Pancreas (tissue), 10 donors: ENCODE measurements around the gene LIMS1. TPM values are rescaled to one million over a fixed set of nuclear protein-coding genes. Genes with fewer than 3 reads are reported as not detected.
A peak's percentile ranks its signal among the peaks of the same experiment; 100 is the strongest.
"Not testable (repeated sequence)": the region's sequence is repeated elsewhere in the genome, so short reads cannot be mapped to it uniquely, and the experiment has no call there.

Experiments used
- ATAC-seq, 4 donors: fragments of 200-7000 bp; cut with Tn5 transposase; one replicate each; pipeline versions ENCODE4 v1.8.0 to v1.9.1; 2020; ENCODE audit warnings: mild to moderate bottlenecking in 4 of 4, moderate library complexity in 4 of 4
- DNase-seq, 6 donors: peaks; one replicate each; pipeline ENCODE4 v3.0.0-alpha.2; 2020
- FAIRE-seq: peaks from 2 replicates; lab custom pipeline; 2012; peaks lifted over from hg19 to GRCh38; lab: Jason Lieb, UNC
- H3K27ac ChIP-seq, 4 donors: fragments of 200-600 bp; sonication (generic); 1 replicate in 3 of 4; 2 replicates in 1 of 4; pipeline versions ENCODE4 v1.5.0 to v1.8.0; 2020
- H3K27me3 ChIP-seq, 4 donors: fragments of 200-600 bp; one replicate each; pipeline ENCODE4 v1.8.0; 2021
- H3K36me3 ChIP-seq, 3 donors: fragments of 200-600 bp; sonication (generic) in 1 of 3; one replicate each; pipeline versions ENCODE4 v1.5.0 to v1.8.0; 2020 to 2021
- H3K4me1 ChIP-seq, 3 donors: fragments of 200-600 bp; one replicate each; pipeline ENCODE4 v1.8.0; 2021
- H3K4me3 ChIP-seq, 4 donors: fragments of 200-600 bp; sonication (generic) in 2 of 4; one replicate each; pipeline versions ENCODE4 v1.5.0 to v1.8.0; 2020 to 2021
- H3K9me3 ChIP-seq, 4 donors: fragments of 200-600 bp; one replicate each; pipeline ENCODE4 v1.8.0; 2021
- CTCF ChIP-seq, 4 donors: fragments of 200-600 bp; sonication (generic) in 3 of 4; IDR thresholded peaks; one replicate each; pipeline versions ENCODE4 v1.5.0 to v1.8.0; 2021; ENCODE audit warnings: antibody characterized with exemption in 4 of 4
- WGBS, 2 donors: extraction: QIAGEN DNeasy Blood & Tissue Kit; methylation state at CpG; one replicate each; pipeline ENCODE4 v1.1.7; 2013; 5-methylcytosine and 5-hydroxymethylcytosine counted together
- intact Hi-C, 3 donors: fragments of 100-400 bp; cut with DNase I; formaldehyde crosslinking; loops; one replicate each; pipeline versions ENCODE4 v1.11.1 to v1.14.2; 2022
- polyA plus RNA-seq, 2 donors: library from polyadenylated mRNA; stranded (reverse); fragments of 200-250 nt; gene quantifications; one replicate each; pipeline ENCODE4 v1.2.3, GENCODE V29; 2013
- total RNA-seq, 6 donors: library from RNA; stranded (reverse); fragmentation: NEBNext Ultra II Directional in 4 of 6; extraction: Animal tissue kit (Norgen Biotek cat#: 25700) in 4 of 6; gene quantifications; one replicate each; pipeline versions ENCODE4 v1.2.1 to v1.2.4, GENCODE V29; 2021 to 2023
- donor health status: healthy with polysubstance abuse.
- donor health status: DM: no; HTN: no; CAD: no; lungs with moderate emphysema.
- donor health status: DM: no; HTN: no; CAD: no.
- donor health status: control.
- donor health status: control.
- donor health status: Bipolar disorder and iron deficiency.
- donor health status: DM: yes; HTN: yes; CAD: no.
- donor health status: DM: no; HTN: no; CAD: no.
- donor health status: DM: no; HTN: no; CAD: no.
- donor health status: DM: yes; HTN: yes; CAD: no.

LIMS1 gene
- total and polyA plus RNA-seq, 8 donors: 7.9 to 45.7 (median 17.4) TPM

GRCh38 chr2:108555572-108555971, 21.3 kb downstream of the LIMS1 start:
- H3K4me1 ChIP-seq: peaks cover 5 to 14% (median 7%) of the 10 kb centered on the region in 3 donors
- no peak for TF ChIP-seq CTCF (IDR thresholded peaks at IDR 0.05)
- ATAC-seq (no peak), FAIRE-seq (no peak), DNase-seq (no peak)
- no peaks in the 10 kb centered on the region for H3K36me3 ChIP-seq
- no peak overlapping the region for H3K27ac ChIP-seq
- intact Hi-C loops: no loop called here
- H3K27me3 ChIP-seq: no peaks in the 10 kb centered on the region
- no peaks in the 10 kb centered on the region for H3K9me3 ChIP-seq
- WGBS, 2 donors: 83 to 92% methylated on average over 2 of the region's 2 CpGs
- no peak overlapping the region for H3K4me3 ChIP-seq

GRCh38 chr2:108556581-108556980, 22.3 kb downstream of the LIMS1 start:
- H3K27ac ChIP-seq, H3K4me3 ChIP-seq, DNase-seq, H3K27me3 ChIP-seq, FAIRE-seq, intact Hi-C loops, H3K9me3 ChIP-seq, H3K36me3 ChIP-seq, ATAC-seq: not testable (repeated sequence)
- peaks cover 5 to 22% (median 14%) of the 10 kb centered on the region in 3 donors for H3K4me1 ChIP-seq
- WGBS, 2 donors: 55 to 65% methylated on average over 2 of the region's 2 CpGs

GRCh38 chr2:108560241-108560811, 26.1 kb downstream of the LIMS1 start:
- no peaks in the 10 kb centered on the region for H3K9me3 ChIP-seq
- TF ChIP-seq CTCF (IDR thresholded peaks at IDR 0.05): no peak
- peak overlapping the region in 1 of 4 donors; percentile 46 for H3K27ac ChIP-seq
- H3K4me3 ChIP-seq: no peak overlapping the region
- no peak for FAIRE-seq
- no peaks in the 10 kb centered on the region for H3K27me3 ChIP-seq
- 38 to 39% methylated on average over 6 of the region's 6 CpGs for WGBS, 2 donors
- ATAC-seq: peak; percentile 5 to 16 (median 9)
- intact Hi-C loops: no loop called here
- no peaks in the 10 kb centered on the region for H3K36me3 ChIP-seq
- peaks cover 0 to 14% (median 11%) of the 10 kb centered on the region in 3 donors for H3K4me1 ChIP-seq
- no peak for DNase-seq

- no peak overlapping the region for H3K4me3 ChIP-seq
- peak in 2 of 6 donors; percentile 17 to 26 for DNase-seq
- no peaks in the 10 kb centered on the region for H3K36me3 ChIP-seq
- intact Hi-C loops: no loop called here
- H3K9me3 ChIP-seq: no peaks in the 10 kb centered on the region
- H3K27ac ChIP-seq: peak overlapping the region in 2 of 4 donors; percentile 19 to 46
- 1 to 3% methylated on average over 1 of the region's 1 CpG for WGBS, 2 donors
- TF ChIP-seq CTCF (IDR thresholded peaks at IDR 0.05): no peak
- FAIRE-seq: no peak
- peaks cover 0 to 14% (median 11%) of the 10 kb centered on the region in 3 donors for H3K4me1 ChIP-seq
- ATAC-seq: peak; percentile 74 to 88 (median 80)
- H3K27me3 ChIP-seq: no peaks in the 10 kb centered on the region
Measured at GRCh38 chr2:108560895-108561530, 26.7 kb downstream of the LIMS1 start.

GRCh38 chr2:108562274-108562673, 28.0 kb downstream of the LIMS1 start:
- Histone ChIP-seq H3K9me3 (no peaks in the 10 kb centered on the region), H3K4me3 (no peak overlapping the region), H3K36me3 (no peaks in the 10 kb centered on the region), H3K27ac (no peak overlapping the region), H3K4me1 (peaks cover 0 to 14% (median 11%) of the 10 kb centered on the region in 3 donors), H3K27me3 (no peaks in the 10 kb centered on the region)
- no peak for DNase-seq
- no peak for TF ChIP-seq CTCF (IDR thresholded peaks at IDR 0.05)
- intact Hi-C loops: no loop called here
- WGBS, 2 donors: 90 to 96% methylated on average over 2 of the region's 2 CpGs
- FAIRE-seq: no peak
- ATAC-seq: no peak
